Measurements from ENCODE around the gene PDX1. TPM values are rescaled to one million over a fixed set of nuclear protein-coding genes. Genes with fewer than 3 reads are reported as not detected.

Gene PDX1
- polyA plus RNA-seq, 1 donor from 2014 or later, result not detected

GRCh38 chr13:27926644-27927434 lies 7.0 kb downstream of the PDX1 start:
- Histone ChIP-seq H3F3A (ENCODE audit: insufficient read depth, low read length, poor library complexity, severe bottlenecking) (no peaks in the 10 kb centered on the region), H2AFZ (ENCODE audit: low read depth, low read length) (no peak overlapping the region), H3K4me2 (ENCODE audit: low read length) (no peak overlapping the region), H3K36me3 (ENCODE audit: insufficient read depth, low read length) (no peaks in the 10 kb centered on the region), H3K9me2 (ENCODE audit: insufficient read depth, low read length) (no peaks in the 10 kb centered on the region), H3K27ac (ENCODE audit: low read length) (no peak overlapping the region), H3K79me2 (replicated peaks; ENCODE audit: insufficient read depth, low read length) (no peaks in the 10 kb centered on the region), H3K9ac (ENCODE audit: low read length) (no peak overlapping the region), H3K9me3 (ENCODE audit: low read length) (peaks cover 3% of the 10 kb centered on the region), H3K27me3 (ENCODE audit: insufficient read depth, low read depth, low read length) (peaks cover 100% of the 10 kb centered on the region), H4K20me1 (ENCODE audit: insufficient read depth) (no peaks in the 10 kb centered on the region), H3K4me3 (ENCODE audit: low read length) (no peak overlapping the region)
- TF ChIP-seq EZH2 (IDR thresholded peaks at IDR 0.05; ENCODE audit: borderline replicate concordance, insufficient read depth, low read length, poor library complexity, severe bottlenecking), result peak; percentile 38
- no peak for TF ChIP-seq MXI1 (conservative IDR thresholded peaks at IDR 0.05; ENCODE audit: poor library complexity, severe bottlenecking)

- H3K79me2 ChIP-seq (replicated peaks; ENCODE audit: insufficient read depth, low read length), result no peaks in the 10 kb centered on the region
- H3K27me3 ChIP-seq (ENCODE audit: insufficient read depth, low read depth, low read length), result peaks cover 98% of the 10 kb centered on the region
- H3K4me2 ChIP-seq (ENCODE audit: low read length), result no peak overlapping the region
- H3K9me2 ChIP-seq (ENCODE audit: insufficient read depth, low read length), result no peaks in the 10 kb centered on the region
- H3K36me3 ChIP-seq (ENCODE audit: insufficient read depth, low read length), result no peaks in the 10 kb centered on the region
- no peaks in the 10 kb centered on the region for H3F3A ChIP-seq (ENCODE audit: insufficient read depth, low read length, poor library complexity, severe bottlenecking)
- no peak overlapping the region for H3K27ac ChIP-seq (ENCODE audit: low read length)
- no peak for TF ChIP-seq RAD21 (conservative IDR thresholded peaks at IDR 0.05)
- peak; percentile 89 for TF ChIP-seq EZH2 (IDR thresholded peaks at IDR 0.05; ENCODE audit: borderline replicate concordance, insufficient read depth, low read length, poor library complexity, severe bottlenecking)
- TF ChIP-seq TAF1 (IDR thresholded peaks at IDR 0.05; ENCODE audit: low read depth), result no peak
- no peak for TF ChIP-seq CTCF (IDR thresholded peaks at IDR 0.05; ENCODE audit: poor library complexity, severe bottlenecking)
- no peak overlapping the region for H3K9ac ChIP-seq (ENCODE audit: low read length)
- H4K20me1 ChIP-seq (ENCODE audit: insufficient read depth), result no peaks in the 10 kb centered on the region
- peaks cover 3% of the 10 kb centered on the region for H3K9me3 ChIP-seq (ENCODE audit: low read length)
- H2AFZ ChIP-seq (ENCODE audit: low read depth, low read length), result no peak overlapping the region
- H3K4me3 ChIP-seq (ENCODE audit: low read length), result no peak overlapping the region
These were observed 7.9 kb downstream of the PDX1 start for GRCh38 chr13:27927444-27928352.

- Histone ChIP-seq H3K9me2 (ENCODE audit: insufficient read depth, low read length) (no peaks in the 10 kb centered on the region), H3K27ac (ENCODE audit: low read length) (no peak overlapping the region), H2AFZ (ENCODE audit: low read depth, low read length) (no peak overlapping the region), H4K20me1 (ENCODE audit: insufficient read depth) (no peaks in the 10 kb centered on the region), H3K27me3 (ENCODE audit: insufficient read depth, low read depth, low read length) (peaks cover 96% of the 10 kb centered on the region), H3K4me2 (ENCODE audit: low read length) (no peak overlapping the region), H3K79me2 (replicated peaks; ENCODE audit: insufficient read depth, low read length) (no peaks in the 10 kb centered on the region), H3F3A (ENCODE audit: insufficient read depth, low read length, poor library complexity, severe bottlenecking) (no peaks in the 10 kb centered on the region), H3K9me3 (ENCODE audit: low read length) (peaks cover 3% of the 10 kb centered on the region), H3K4me3 (ENCODE audit: low read length) (no peak overlapping the region), H3K36me3 (ENCODE audit: insufficient read depth, low read length) (no peaks in the 10 kb centered on the region), H3K9ac (ENCODE audit: low read length) (no peak overlapping the region)
- TF ChIP-seq CTCF (IDR thresholded peaks at IDR 0.05; ENCODE audit: poor library complexity, severe bottlenecking), result no peak
- no peak for TF ChIP-seq EZH2 (IDR thresholded peaks at IDR 0.05; ENCODE audit: borderline replicate concordance, insufficient read depth, low read length, poor library complexity, severe bottlenecking)
- no peak for TF ChIP-seq REST (IDR thresholded peaks at IDR 0.05; ENCODE audit: borderline replicate concordance)
- no peak for TF ChIP-seq POLR2AphosphoS5 (IDR thresholded peaks at IDR 0.05)
- no peak for TF ChIP-seq SMC3 (conservative IDR thresholded peaks at IDR 0.05; ENCODE audit: poor library complexity)
- TF ChIP-seq TAF1 (IDR thresholded peaks at IDR 0.05; ENCODE audit: low read depth), result no peak
- TF ChIP-seq RAD21 (conservative IDR thresholded peaks at IDR 0.05), result no peak
- TF ChIP-seq MXI1 (conservative IDR thresholded peaks at IDR 0.05; ENCODE audit: poor library complexity, severe bottlenecking), result no peak
- TF ChIP-seq EP300 (conservative IDR thresholded peaks at IDR 0.05; ENCODE audit: poor library complexity, severe bottlenecking), result no peak
These were observed 8.6 kb downstream of the PDX1 start for GRCh38 chr13:27928353-27928804.
